Common myeloid progenitor, CD34-positive (primary cell): Measurements from ENCODE around the gene FSD1L.
A peak's percentile ranks its signal among the peaks of the same experiment; 100 is the strongest.

Experiments used
- CTCF ChIA-PET: fragments of 350-600 bp; sonication (Branson Sonifier 250); formaldehyde crosslinking; loops from one replicate; lab custom pipeline; 2021; ENCODE audit warnings: antibody characterized with exemption; lab: Charles Lee
- POLR2A ChIA-PET: fragments of 350-600 bp; sonication (Branson Sonifier 250); formaldehyde crosslinking; loops from one replicate; lab custom pipeline; 2021; ENCODE audit warnings: antibody characterized with exemption; lab: Charles Lee
- DNase-seq, 3 donors: peaks; one replicate each; pipeline versions ENCODE4 v3.0.0 to v3.0.0-alpha.2; 2013
- H3K27ac ChIP-seq, 2 experiments: 1 replicate in 1 of 2; 2 replicates in 1 of 2; pipeline ENCODE4 v1.7.0; 2013; ENCODE audit warnings: inconsistent platforms in 2 of 2, low read length in 2 of 2, mild to moderate bottlenecking in 2 of 2, low read depth in 1 of 2, moderate library complexity in 1 of 2; ENCODE audit not compliant: severe bottlenecking in 2 of 2, insufficient read depth in 1 of 2, poor library complexity in 1 of 2
- H3K27me3 ChIP-seq, 5 experiments: replicated peaks in 2 of 5; 1 replicate in 3 of 5; 2 replicates in 2 of 5; pipeline versions ENCODE4 v1.6.1 to v1.7.0; 2013; ENCODE audit warnings: low read length in 4 of 5, mild to moderate bottlenecking in 2 of 5, moderate library complexity in 2 of 5, inconsistent platforms in 1 of 5; ENCODE audit not compliant: insufficient read depth in 5 of 5, control insufficient read depth in 4 of 5
- H3K36me3 ChIP-seq, 4 experiments: 1 replicate in 2 of 4; 2 replicates in 2 of 4; pipeline versions ENCODE4 v1.6.1 to v1.7.0; 2013; ENCODE audit warnings: low read length in 3 of 4, control low read depth in 1 of 4, mild to moderate bottlenecking in 1 of 4; ENCODE audit not compliant: control insufficient read depth in 4 of 4, insufficient read depth in 4 of 4
- H3K4me1 ChIP-seq, 4 experiments: 1 replicate in 3 of 4; 2 replicates in 1 of 4; pipeline versions ENCODE4 v1.6.1 to v1.7.1; 2013; ENCODE audit warnings: low read length in 3 of 4, mild to moderate bottlenecking in 3 of 4, control low read depth in 1 of 4, inconsistent platforms in 1 of 4, moderate library complexity in 1 of 4; ENCODE audit not compliant: control insufficient read depth in 4 of 4, insufficient read depth in 4 of 4; ENCODE audit errors: control extremely low read depth in 1 of 4
- H3K4me3 ChIP-seq, 7 experiments: 1 replicate in 4 of 7; 2 replicates in 3 of 7; pipeline versions ENCODE4 v1.5.1 to v1.7.0; 2013; ENCODE audit warnings: mild to moderate bottlenecking in 7 of 7, low read length in 6 of 7, moderate library complexity in 6 of 7, inconsistent platforms in 2 of 7, low read depth in 2 of 7, control low read depth in 1 of 7; ENCODE audit not compliant: insufficient read depth in 4 of 7, control insufficient read depth in 1 of 7; ENCODE audit errors: extremely low read depth in 1 of 7
- H3K9me3 ChIP-seq, 5 experiments: 1 replicate in 4 of 5; 2 replicates in 1 of 5; pipeline versions ENCODE4 v1.6.1 to v1.7.1; 2013; ENCODE audit warnings: low read length in 4 of 5, mild to moderate bottlenecking in 2 of 5, inconsistent platforms in 1 of 5, low read depth in 1 of 5, moderate library complexity in 1 of 5; ENCODE audit not compliant: control insufficient read depth in 4 of 5, insufficient read depth in 2 of 5; ENCODE audit errors: control extremely low read depth in 1 of 5
- WGBS: methylation state at CpG from one replicate; pipeline ENCODE4 v1.1.5; 2013; ENCODE audit not compliant: insufficient coverage; 5-methylcytosine and 5-hydroxymethylcytosine counted together

FSD1L gene

DNA sequence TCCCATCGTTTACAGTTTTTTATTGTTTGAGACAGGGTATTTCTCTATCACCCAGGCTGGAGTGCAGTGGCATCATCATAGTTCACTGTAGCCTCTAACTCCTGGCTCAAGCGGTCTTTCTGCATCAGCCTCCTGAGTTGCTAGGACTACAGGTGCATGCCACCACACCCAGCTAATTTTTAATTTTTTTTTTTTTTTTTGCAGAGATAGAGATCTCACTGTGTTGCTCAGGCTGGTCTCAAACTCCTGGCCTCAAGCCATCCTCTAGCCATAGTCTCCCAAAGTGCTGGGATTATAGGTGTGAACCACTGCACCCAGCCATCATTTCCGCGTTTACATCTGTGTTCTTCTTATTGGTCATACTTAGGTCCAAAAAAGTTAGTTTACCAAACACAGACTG, 53.6 kb downstream of the FSD1L start:
- no peak for DNase-seq
- ChIA-PET CTCF (no interaction called here), POLR2A (no interaction called here)
- 100% methylated on average over 4 of the region's 4 CpGs for WGBS
- no peaks in the 10 kb centered on the region for H3K27me3 ChIP-seq
- no peak overlapping the region for H3K4me3 ChIP-seq
- H3K36me3 ChIP-seq: no peaks in the 10 kb centered on the region
- H3K27ac ChIP-seq: no peak overlapping the region
- H3K4me1 ChIP-seq: peaks cover 0 to 8% (median under 1%) of the 10 kb centered on the region in 4 experiments
- H3K9me3 ChIP-seq: no peaks in the 10 kb centered on the region

DNA sequence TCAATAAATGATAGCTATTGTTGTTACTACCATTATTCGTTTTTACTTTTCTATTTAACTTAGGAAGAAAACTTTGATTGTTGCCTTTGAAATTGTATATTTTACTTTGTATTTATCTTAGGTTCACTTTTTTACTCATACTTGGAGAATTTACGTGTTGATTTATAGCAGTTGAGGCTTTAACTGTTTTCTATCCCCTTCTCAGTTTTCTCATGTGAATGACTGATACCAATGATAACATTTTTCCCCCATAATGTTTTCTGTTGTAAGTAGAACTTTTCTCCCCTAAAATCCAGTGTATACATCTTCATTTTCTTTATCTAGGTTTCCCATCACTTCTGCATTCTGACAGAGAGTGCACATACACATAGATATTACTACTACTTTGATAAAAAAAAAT, 54.4 kb downstream of the FSD1L start:
- Histone ChIP-seq H3K4me3 (no peak overlapping the region), H3K36me3 (no peaks in the 10 kb centered on the region), H3K27me3 (no peaks in the 10 kb centered on the region), H3K9me3 (no peaks in the 10 kb centered on the region), H3K27ac (no peak overlapping the region), H3K4me1 (peaks cover 0 to 8% (median under 1%) of the 10 kb centered on the region in 4 experiments)
- ChIA-PET CTCF (no interaction called here), POLR2A (no interaction called here)
- DNase-seq: no peak
- WGBS: 100% methylated on average over 1 of the region's 2 CpGs

DNA sequence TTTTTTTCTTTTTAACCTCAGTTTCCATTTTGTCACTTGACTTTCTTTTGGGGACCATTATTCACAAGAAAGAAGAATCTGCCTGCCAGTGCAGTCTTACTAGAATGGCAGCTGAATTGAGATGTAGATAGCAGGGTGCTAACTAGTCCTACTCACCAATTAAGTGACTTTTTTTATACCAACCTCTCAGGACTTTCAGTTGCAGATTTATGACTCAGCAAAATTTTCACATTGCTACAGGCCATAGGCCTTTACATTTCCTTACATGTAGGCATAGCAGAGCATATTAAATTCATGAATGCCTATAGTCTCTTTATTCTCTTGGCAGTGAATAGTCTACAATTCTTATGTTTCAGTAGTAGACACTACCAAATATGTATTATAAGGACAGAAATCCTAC, 56.0 kb downstream of the FSD1L start:
- H3K36me3 ChIP-seq: no peaks in the 10 kb centered on the region
- peak in 2 of 3 donors; percentile 8 to 15 for DNase-seq
- ChIA-PET CTCF (no interaction called here), POLR2A (no interaction called here)
- no peaks in the 10 kb centered on the region for H3K27me3 ChIP-seq
- H3K9me3 ChIP-seq: no peaks in the 10 kb centered on the region
- no peak overlapping the region for H3K4me3 ChIP-seq
- no peak overlapping the region for H3K27ac ChIP-seq
- peaks cover 0 to 8% (median under 1%) of the 10 kb centered on the region in 4 experiments for H3K4me1 ChIP-seq

DNA sequence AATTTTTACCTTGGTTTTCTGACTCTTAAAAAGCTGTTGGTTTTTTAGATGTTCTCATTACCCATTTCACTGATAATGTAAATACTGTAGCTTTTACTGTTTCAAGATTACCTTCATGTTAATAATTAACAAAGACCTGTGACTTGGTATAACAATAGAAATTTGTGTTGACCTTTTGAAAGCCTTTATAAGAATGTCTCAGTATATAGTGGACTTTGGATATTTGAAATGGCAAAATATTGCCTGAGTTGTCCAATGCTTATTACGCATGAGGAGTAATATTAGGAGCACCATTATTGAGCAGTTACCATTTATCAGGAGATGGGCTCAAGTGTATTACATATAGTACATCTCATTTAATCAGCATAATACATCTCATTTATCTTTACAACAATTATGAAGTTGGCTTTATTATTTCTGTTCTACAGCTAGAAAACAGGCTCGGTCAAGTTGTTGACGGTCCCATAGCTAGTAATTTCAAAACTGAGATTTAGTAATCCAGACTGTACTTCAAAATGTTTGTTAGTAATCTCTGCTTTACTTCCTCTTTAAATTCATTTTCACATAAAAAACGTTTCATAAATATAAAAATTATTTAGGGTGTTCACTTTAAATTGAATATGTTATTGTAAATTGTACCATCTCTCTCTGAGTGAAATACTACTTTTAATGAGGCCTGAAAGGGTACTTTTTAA, 59.4 kb downstream of the FSD1L start:
- POLR2A ChIA-PET: no interaction called here
- no peak overlapping the region for H3K27ac ChIP-seq

DNA sequence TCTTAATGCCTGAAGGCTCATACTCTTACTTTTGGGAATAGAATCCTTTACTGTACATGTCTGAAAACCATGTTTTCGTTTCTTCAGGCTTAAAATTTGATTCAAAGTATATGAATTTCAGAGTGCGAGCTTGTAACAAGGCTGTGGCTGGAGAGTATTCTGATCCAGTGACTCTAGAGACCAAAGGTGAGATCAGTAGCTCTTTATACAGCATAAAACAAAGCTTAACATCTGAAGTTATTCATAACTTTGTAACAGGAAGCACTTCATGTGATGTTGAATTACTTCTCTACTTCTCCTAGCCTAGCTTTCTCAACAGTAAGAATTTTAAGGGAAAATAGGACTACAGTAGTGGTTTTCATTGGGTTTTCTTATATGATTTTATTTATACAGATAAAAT, 60.7 kb downstream of the FSD1L start:
- POLR2A ChIA-PET: no interaction called here
- Histone ChIP-seq H3K27ac (no peak overlapping the region), H3K4me3 (no peak overlapping the region), H3K9me3 (no peaks in the 10 kb centered on the region), H3K36me3 (no peaks in the 10 kb centered on the region), H3K4me1 (peaks cover 0 to 1% (median 0%) of the 10 kb centered on the region in 4 experiments), H3K27me3 (no peaks in the 10 kb centered on the region)
- WGBS: no CpG with 5 or more reads among the region's 2 CpGs
- CTCF ChIA-PET: no interaction called here
- DNase-seq: no peak

More for the DNA sequence above, 59.4 kb downstream of the FSD1L start:
- peaks cover 0 to 1% (median 0%) of the 10 kb centered on the region in 4 experiments for H3K4me1 ChIP-seq
- no peaks in the 10 kb centered on the region for H3K27me3 ChIP-seq
- H3K4me3 ChIP-seq: no peak overlapping the region
- no peaks in the 10 kb centered on the region for H3K36me3 ChIP-seq
- no peaks in the 10 kb centered on the region for H3K9me3 ChIP-seq
- no peak for DNase-seq
- CTCF ChIA-PET: no interaction called here
- WGBS: 100% methylated on average over 1 of the region's 4 CpGs

DNA sequence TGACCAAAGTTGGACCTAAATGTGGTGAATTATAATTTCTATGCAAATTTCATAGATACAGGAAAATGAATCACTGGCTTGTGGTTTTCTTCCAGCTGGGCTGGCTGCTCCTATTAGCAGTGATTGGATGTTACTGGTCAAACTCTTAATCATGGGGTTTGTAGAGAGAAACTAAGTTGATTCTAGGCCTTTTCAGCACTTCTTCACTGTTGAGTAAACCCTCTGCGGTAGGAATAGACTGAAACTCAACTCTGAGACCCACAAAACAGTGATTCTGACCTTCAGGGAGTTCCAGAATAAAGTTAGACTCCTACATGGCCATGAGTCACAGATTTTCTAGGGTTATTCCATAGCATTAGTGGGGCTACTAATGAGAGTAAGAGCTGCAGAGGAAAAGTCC, 62.2 kb downstream of the FSD1L start:
- H3K4me3 ChIP-seq: no peak overlapping the region
- H3K9me3 ChIP-seq: peaks cover 0 to 2% (median 0%) of the 10 kb centered on the region in 5 experiments
- ChIA-PET POLR2A (no interaction called here), CTCF (no interaction called here)
- H3K4me1 ChIP-seq: no peaks in the 10 kb centered on the region
- WGBS: 80% methylated on average over 1 of the region's 1 CpG
- no peak for DNase-seq
- no peak overlapping the region for H3K27ac ChIP-seq
- no peaks in the 10 kb centered on the region for H3K27me3 ChIP-seq
- peaks cover 0 to 2% (median 0%) of the 10 kb centered on the region in 4 experiments for H3K36me3 ChIP-seq

DNA sequence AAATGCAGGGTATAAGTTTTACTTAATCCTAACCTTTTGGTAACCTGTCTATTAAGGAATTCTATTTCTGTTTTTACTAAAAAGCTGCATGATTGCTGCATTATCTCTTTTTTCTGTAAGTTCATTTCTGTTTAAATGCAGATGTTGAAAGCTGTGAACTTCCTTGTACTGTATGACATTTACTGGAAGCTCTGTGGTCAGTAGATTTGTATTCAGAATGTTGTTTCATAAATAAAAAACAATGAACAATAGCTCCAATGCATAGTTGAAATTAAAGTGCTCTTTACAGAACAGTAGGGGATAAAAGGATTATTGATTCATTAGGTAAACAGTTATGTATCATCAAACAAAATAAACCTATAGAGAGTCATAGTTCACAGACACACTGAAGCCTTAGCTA, 63.6 kb downstream of the FSD1L start:
- no peak for DNase-seq
- Histone ChIP-seq H3K27ac (no peak overlapping the region), H3K36me3 (peaks cover 0 to 3% (median 1%) of the 10 kb centered on the region in 4 experiments), H3K4me3 (no peak overlapping the region), H3K27me3 (no peaks in the 10 kb centered on the region), H3K9me3 (peaks cover 0 to 2% (median 0%) of the 10 kb centered on the region in 5 experiments), H3K4me1 (no peaks in the 10 kb centered on the region)
- POLR2A ChIA-PET: no interaction called here
- CTCF ChIA-PET: interaction anchor here (0.6 to 1.5 kb wide), 4 partner anchors 30 to 1091 kb away, joined by 3 to 4 read pairs (median 3); no protein-coding TSS in a partner anchor
